Mesenchymal stem cell (in vitro differentiated cells and primary cell): ENCODE results near the gene CYFIP1.

Experiments
- DNase-seq: peaks from one replicate; pipeline ENCODE4 v3.0.0-alpha.2; 2013
- H2AFZ ChIP-seq: one replicate; pipeline ENCODE4 v1.6.1; 2013; ENCODE audit warnings: low read depth, mild to moderate bottlenecking, control low read depth, inconsistent platforms, low read length, moderate library complexity
- H2AK5ac ChIP-seq: 2 replicates; pipeline ENCODE4 v1.6.1; 2013; ENCODE audit warnings: low read length, moderate library complexity, mild to moderate bottlenecking, inconsistent platforms; ENCODE audit not compliant: severe bottlenecking
- H2BK120ac ChIP-seq: one replicate; pipeline ENCODE4 v1.6.1; 2013; ENCODE audit warnings: low read depth, mild to moderate bottlenecking, inconsistent platforms, low read length, moderate library complexity
- H2BK12ac ChIP-seq, 2 experiments: one replicate each; pipeline ENCODE4 v1.6.1; 2013; ENCODE audit warnings: inconsistent platforms in 2 of 2, low read length in 2 of 2, mild to moderate bottlenecking in 2 of 2, moderate library complexity in 2 of 2, control low read depth in 1 of 2
- H2BK15ac ChIP-seq: one replicate; pipeline ENCODE4 v1.6.1; 2013; ENCODE audit warnings: mild to moderate bottlenecking, low read depth, inconsistent platforms; ENCODE audit not compliant: poor library complexity, severe bottlenecking
- H2BK5ac ChIP-seq: 2 replicates; pipeline ENCODE4 v1.6.1; 2013; ENCODE audit warnings: low read depth, mild to moderate bottlenecking, low read length, control low read depth, inconsistent platforms; ENCODE audit not compliant: poor library complexity, severe bottlenecking
- H3K14ac ChIP-seq, 2 experiments: one replicate each; pipeline ENCODE4 v1.6.1; 2013; ENCODE audit warnings: inconsistent platforms in 2 of 2, low read length in 2 of 2, control low read depth in 1 of 2, mild to moderate bottlenecking in 1 of 2, moderate library complexity in 1 of 2
- H3K18ac ChIP-seq, 2 experiments: one replicate each; pipeline ENCODE4 v1.6.1; 2013; ENCODE audit warnings: inconsistent platforms in 2 of 2, low read length in 2 of 2, control low read depth in 1 of 2, low read depth in 1 of 2, mild to moderate bottlenecking in 1 of 2
- H3K23ac ChIP-seq, 2 experiments: one replicate each; pipeline ENCODE4 v1.6.1; 2013; ENCODE audit warnings: inconsistent platforms in 2 of 2, low read length in 2 of 2, mild to moderate bottlenecking in 2 of 2, moderate library complexity in 2 of 2, control low read depth in 1 of 2
- H3K27ac ChIP-seq: 2 replicates; pipeline ENCODE4 v1.5.1; 2013; ENCODE audit warnings: mild to moderate bottlenecking, moderate library complexity, low read length, control low read depth, inconsistent platforms; ENCODE audit not compliant: poor library complexity, severe bottlenecking
- H3K27me3 ChIP-seq, 2 experiments: 2 replicates each; pipeline versions ENCODE4 v1.6.1 to v1.7.0; 2013; ENCODE audit warnings: low read length in 2 of 2, mild to moderate bottlenecking in 2 of 2, moderate library complexity in 2 of 2, control low read depth in 1 of 2, inconsistent platforms in 1 of 2; ENCODE audit not compliant: control insufficient read depth in 1 of 2, insufficient read depth in 1 of 2
- H3K36me3 ChIP-seq, 2 experiments: 2 replicates each; pipeline versions ENCODE4 v1.6.1 to v1.7.0; 2013; ENCODE audit warnings: low read length in 2 of 2, control low read depth in 1 of 2, inconsistent platforms in 1 of 2, low read depth in 1 of 2, mild to moderate bottlenecking in 1 of 2; ENCODE audit not compliant: insufficient read depth in 2 of 2, control insufficient read depth in 1 of 2
- H3K4ac ChIP-seq, 2 experiments: one replicate each; pipeline ENCODE4 v1.6.1; 2013; ENCODE audit warnings: inconsistent platforms in 2 of 2, low read length in 2 of 2, mild to moderate bottlenecking in 2 of 2, moderate library complexity in 2 of 2, control low read depth in 1 of 2, low read depth in 1 of 2
- H3K4me1 ChIP-seq: 2 replicates; pipeline ENCODE4 v1.6.1; 2013; ENCODE audit warnings: low read depth, low read length, control low read depth; ENCODE audit not compliant: control insufficient read depth, insufficient read depth
- H3K4me2 ChIP-seq: 2 replicates; pipeline ENCODE4 v1.6.1; 2013; ENCODE audit warnings: low read length, mild to moderate bottlenecking, inconsistent platforms; ENCODE audit not compliant: poor library complexity, severe bottlenecking
- H3K4me3 ChIP-seq, 2 experiments: 2 replicates each; pipeline versions ENCODE4 v1.5.1 to v1.7.0; 2013; ENCODE audit warnings: low read length in 2 of 2, mild to moderate bottlenecking in 2 of 2, control low read depth in 1 of 2, low read depth in 1 of 2; ENCODE audit not compliant: insufficient read depth in 1 of 2
- H3K79me1 ChIP-seq: replicated peaks from 2 replicates; pipeline ENCODE4 v1.6.1; 2013; ENCODE audit warnings: mild to moderate bottlenecking, control low read depth, low read length, inconsistent platforms; ENCODE audit not compliant: poor library complexity, severe bottlenecking
- H3K9ac ChIP-seq: 2 replicates; pipeline ENCODE4 v1.7.0; 2013; ENCODE audit warnings: mild to moderate bottlenecking, low read length, moderate library complexity
- H3K9me3 ChIP-seq: 2 replicates; pipeline ENCODE4 v1.7.0; 2013; ENCODE audit warnings: mild to moderate bottlenecking, low read length; ENCODE audit not compliant: control insufficient read depth
- H4K8ac ChIP-seq: one replicate; pipeline ENCODE4 v1.6.1; 2013; ENCODE audit warnings: inconsistent platforms, mild to moderate bottlenecking, low read length, moderate library complexity
- H4K91ac ChIP-seq: one replicate; pipeline ENCODE4 v1.6.1; 2013; ENCODE audit warnings: mild to moderate bottlenecking, low read length, inconsistent platforms
- WGBS: methylation state at CpG from one replicate; pipeline ENCODE4 v1.1.7; 2013; ENCODE audit warnings: mixed read lengths; 5-methylcytosine and 5-hydroxymethylcytosine counted together

Gene CYFIP1

GRCh38 chr15:22933641-22934061, 46.5 kb downstream of the CYFIP1 start:
- Histone ChIP-seq H3K4ac (no peak overlapping the region), H3K79me1 (peaks cover 20% of the 10 kb centered on the region), H2AFZ (no peak overlapping the region), H2BK12ac (no peak overlapping the region), H3K4me2 (no peak overlapping the region), H3K9me3 (no peaks in the 10 kb centered on the region), H3K9ac (no peak overlapping the region), H3K36me3 (peaks cover 42 to 76% of the 10 kb centered on the region in 2 experiments), H2AK5ac (no peak overlapping the region), H2BK15ac (no peak overlapping the region), H4K91ac (no peak overlapping the region), H3K27me3 (no peaks in the 10 kb centered on the region), H3K18ac (no peak overlapping the region), H3K23ac (no peak overlapping the region), H2BK120ac (no peak overlapping the region), H3K4me3 (no peak overlapping the region), H4K8ac (no peak overlapping the region), H3K14ac (no peak overlapping the region), H3K27ac (no peak overlapping the region), H3K4me1 (peaks cover 2% of the 10 kb centered on the region), H2BK5ac (no peak overlapping the region)
- DNase-seq: no peak
- WGBS: 96% methylated on average over 5 of the region's 9 CpGs

DNA sequence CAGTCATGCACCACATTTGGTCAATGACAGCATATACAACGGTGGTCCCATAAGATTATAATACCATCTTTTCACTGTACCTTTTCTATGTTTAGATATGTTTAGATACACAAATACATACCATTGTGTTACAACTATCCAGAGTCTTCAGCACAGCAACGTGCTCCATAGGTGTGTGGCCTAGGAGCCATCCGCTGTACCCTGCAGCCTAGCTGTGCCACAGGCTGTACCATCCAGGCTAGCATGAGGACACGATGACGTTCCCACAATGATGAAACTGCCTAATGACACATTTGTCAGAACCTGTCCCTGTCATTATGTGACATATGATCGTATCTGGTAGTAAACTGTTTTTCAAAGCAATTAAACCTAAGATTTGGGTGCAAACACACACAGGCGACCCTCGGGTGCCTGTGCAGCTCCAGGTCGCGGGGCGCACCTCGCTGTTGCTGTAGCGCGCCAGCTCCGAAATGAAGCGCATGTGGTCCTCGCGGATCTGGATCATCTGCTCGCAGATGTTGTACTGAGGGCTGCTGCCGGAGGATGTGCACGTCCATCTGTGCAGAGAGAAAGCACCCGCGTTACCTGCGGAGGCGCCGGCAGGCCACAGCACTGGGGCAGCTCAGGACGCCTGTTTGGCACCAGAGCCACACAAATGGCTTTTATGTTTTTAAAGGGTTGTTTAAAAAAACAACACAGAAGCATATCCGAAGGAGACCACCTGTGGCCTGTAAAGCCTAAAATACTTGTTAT, 48.2 kb downstream of the CYFIP1 start:
- Histone ChIP-seq H3K18ac (no peak overlapping the region), H3K4me1 (peaks cover 2% of the 10 kb centered on the region), H3K79me1 (peaks cover 18% of the 10 kb centered on the region), H3K27me3 (no peaks in the 10 kb centered on the region), H3K9me3 (no peaks in the 10 kb centered on the region), H3K36me3 (peaks cover 41 to 64% of the 10 kb centered on the region in 2 experiments), H3K4ac (no peak overlapping the region), H4K91ac (no peak overlapping the region), H3K27ac (no peak overlapping the region), H3K4me2 (no peak overlapping the region), H2BK15ac (no peak overlapping the region), H2BK12ac (no peak overlapping the region), H3K23ac (no peak overlapping the region), H4K8ac (no peak overlapping the region), H2BK120ac (no peak overlapping the region), H2AK5ac (no peak overlapping the region), H2AFZ (no peak overlapping the region), H3K14ac (no peak overlapping the region), H3K9ac (no peak overlapping the region), H3K4me3 (no peak overlapping the region), H2BK5ac (no peak overlapping the region)
- WGBS: 94% methylated on average over 27 of the region's 28 CpGs
- DNase-seq: no peak

- Histone ChIP-seq H3K79me1 (peaks cover 12% of the 10 kb centered on the region), H3K9ac (no peak overlapping the region), H4K8ac (no peak overlapping the region), H3K18ac (no peak overlapping the region), H3K27me3 (no peaks in the 10 kb centered on the region), H3K36me3 (peaks cover 37 to 62% of the 10 kb centered on the region in 2 experiments), H2AFZ (no peak overlapping the region), H2BK120ac (no peak overlapping the region), H4K91ac (no peak overlapping the region), H3K27ac (no peak overlapping the region), H3K9me3 (no peaks in the 10 kb centered on the region), H2BK15ac (no peak overlapping the region), H3K4me3 (no peak overlapping the region), H3K4me2 (no peak overlapping the region), H3K14ac (no peak overlapping the region), H3K23ac (no peak overlapping the region), H2BK12ac (no peak overlapping the region), H3K4ac (no peak overlapping the region), H2AK5ac (no peak overlapping the region), H3K4me1 (peaks cover 3% of the 10 kb centered on the region), H2BK5ac (no peak overlapping the region)
- no peak for DNase-seq
- WGBS: 93% methylated on average over 10 of the region's 10 CpGs
Observed at GRCh38 chr15:22930782-22931484, 49.2 kb downstream of the CYFIP1 start.

- no peaks in the 10 kb centered on the region for H3K27me3 ChIP-seq
- peaks cover 5% of the 10 kb centered on the region for H3K4me1 ChIP-seq
- no peak overlapping the region for H3K18ac ChIP-seq
- no peak overlapping the region for H2BK120ac ChIP-seq
- H3K4ac ChIP-seq: no peak overlapping the region
- H2AK5ac ChIP-seq: no peak overlapping the region
- no peak overlapping the region for H2BK12ac ChIP-seq
- no peak overlapping the region for H3K9ac ChIP-seq
- H3K23ac ChIP-seq: no peak overlapping the region
- no peak overlapping the region for H2AFZ ChIP-seq
- H3K4me2 ChIP-seq: no peak overlapping the region
- H3K4me3 ChIP-seq: no peak overlapping the region
- H2BK15ac ChIP-seq: no peak overlapping the region
- H3K27ac ChIP-seq: no peak overlapping the region
- H4K91ac ChIP-seq: no peak overlapping the region
- peaks cover 7% of the 10 kb centered on the region for H3K79me1 ChIP-seq
- peaks cover 38 to 72% of the 10 kb centered on the region in 2 experiments for H3K36me3 ChIP-seq
- H3K9me3 ChIP-seq: no peaks in the 10 kb centered on the region
- 94% methylated on average over 25 of the region's 25 CpGs for WGBS
- no peak for DNase-seq
- H2BK5ac ChIP-seq: no peak overlapping the region
- H4K8ac ChIP-seq: no peak overlapping the region
- H3K14ac ChIP-seq: no peak overlapping the region
Observed at GRCh38 chr15:22927761-22928160, 52.4 kb downstream of the CYFIP1 start.
